ENCODE measurements around the gene MX2. TPM values are rescaled to one million over a fixed set of nuclear protein-coding genes. Genes with fewer than 3 reads are reported as not detected.
"Not testable (repeated sequence)": the region's sequence is repeated elsewhere in the genome, so short reads cannot be mapped to it uniquely, and the experiment has no call there.

MX2 gene
- total RNA-seq, 6 experiments from 2014 or later: 0.11 to 0.61 (median 0.36) TPM; not detected in 1

- H3K9me3 Mint-ChIP-seq: peaks cover 6% of the 10 kb centered on the region; the same call in 1 of the 2 replicates
- H3K4me1 Mint-ChIP-seq (ENCODE audit: low read depth): no peaks in the 10 kb centered on the region
- no peak for DNase-seq
- H3K36me3 Mint-ChIP-seq (ENCODE audit: low read depth): no peaks in the 10 kb centered on the region
- H3K27me3 Mint-ChIP-seq (ENCODE audit: insufficient read depth): peaks cover 16% of the 10 kb centered on the region
- H3K4me3 Mint-ChIP-seq: no peak overlapping the region
- TF ChIP-seq, protein P1, sequence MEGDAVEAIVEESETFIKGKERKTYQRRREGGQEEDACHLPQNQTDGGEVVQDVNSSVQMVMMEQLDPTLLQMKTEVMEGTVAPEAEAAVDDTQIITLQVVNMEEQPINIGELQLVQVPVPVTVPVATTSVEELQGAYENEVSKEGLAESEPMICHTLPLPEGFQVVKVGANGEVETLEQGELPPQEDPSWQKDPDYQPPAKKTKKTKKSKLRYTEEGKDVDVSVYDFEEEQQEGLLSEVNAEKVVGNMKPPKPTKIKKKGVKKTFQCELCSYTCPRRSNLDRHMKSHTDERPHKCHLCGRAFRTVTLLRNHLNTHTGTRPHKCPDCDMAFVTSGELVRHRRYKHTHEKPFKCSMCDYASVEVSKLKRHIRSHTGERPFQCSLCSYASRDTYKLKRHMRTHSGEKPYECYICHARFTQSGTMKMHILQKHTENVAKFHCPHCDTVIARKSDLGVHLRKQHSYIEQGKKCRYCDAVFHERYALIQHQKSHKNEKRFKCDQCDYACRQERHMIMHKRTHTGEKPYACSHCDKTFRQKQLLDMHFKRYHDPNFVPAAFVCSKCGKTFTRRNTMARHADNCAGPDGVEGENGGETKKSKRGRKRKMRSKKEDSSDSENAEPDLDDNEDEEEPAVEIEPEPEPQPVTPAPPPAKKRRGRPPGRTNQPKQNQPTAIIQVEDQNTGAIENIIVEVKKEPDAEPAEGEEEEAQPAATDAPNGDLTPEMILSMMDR (IDR thresholded peaks at IDR 0.05): no peak
- H3K27ac Mint-ChIP-seq: no peak overlapping the region
Measured at GRCh38 chr21:41406340-41406739, 44.5 kb downstream of the MX2 start.

DNA sequence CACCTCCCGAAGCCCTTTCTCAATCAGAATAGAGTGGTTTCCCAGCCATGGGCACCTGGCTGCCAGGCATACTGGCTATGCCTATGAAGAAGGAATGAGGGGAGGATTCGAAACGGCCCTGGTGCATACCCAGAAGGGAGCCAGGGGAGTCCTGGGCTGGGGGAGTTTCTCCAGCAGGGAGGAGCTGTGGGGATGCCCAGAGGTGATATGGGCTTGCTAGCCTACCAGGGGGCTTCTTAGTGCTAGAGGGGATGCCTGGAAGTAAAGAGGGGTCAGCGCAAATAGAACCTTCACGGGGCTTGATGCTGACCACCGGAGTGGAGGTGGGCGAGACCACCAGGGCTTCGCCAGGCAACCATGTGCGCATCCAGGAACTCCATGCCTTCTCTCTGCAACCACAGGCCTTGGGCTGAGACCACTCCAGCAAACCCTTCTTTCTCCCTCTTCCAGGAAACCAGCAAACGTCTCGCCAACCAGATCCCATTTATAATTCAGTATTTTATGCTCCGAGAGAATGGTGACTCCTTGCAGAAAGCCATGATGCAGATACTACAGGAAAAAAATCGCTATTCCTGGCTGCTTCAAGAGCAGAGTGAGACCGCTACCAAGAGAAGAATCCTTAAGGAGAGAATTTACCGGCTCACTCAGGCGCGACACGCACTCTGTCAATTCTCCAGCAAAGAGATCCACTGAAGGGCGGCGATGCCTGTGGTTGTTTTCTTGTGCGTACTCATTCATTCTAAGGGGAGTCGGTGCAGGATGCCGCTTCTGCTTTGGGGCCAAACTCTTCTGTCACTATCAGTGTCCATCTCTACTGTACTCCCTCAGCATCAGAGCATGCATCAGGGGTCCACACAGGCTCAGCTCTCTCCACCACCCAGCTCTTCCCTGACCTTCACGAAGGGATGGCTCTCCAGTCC, 46.0 kb downstream of the MX2 start:
- H3K4me1 Mint-ChIP-seq (ENCODE audit: low read depth): no peaks in the 10 kb centered on the region
- H3K27me3 Mint-ChIP-seq (ENCODE audit: insufficient read depth): peaks cover 18% of the 10 kb centered on the region
- TF ChIP-seq, protein P1 (IDR thresholded peaks at IDR 0.05): no peak
- no peaks in the 10 kb centered on the region for H3K36me3 Mint-ChIP-seq (ENCODE audit: low read depth)
- H3K27ac Mint-ChIP-seq: no peak overlapping the region
- no peak overlapping the region for H3K4me3 Mint-ChIP-seq
- H3K9me3 Mint-ChIP-seq: peaks cover 6% of the 10 kb centered on the region; the same call in 1 of the 2 replicates
- DNase-seq: no peak

GRCh38 chr21:41410361-41410760, 48.5 kb downstream of the MX2 start:
- Mint-ChIP-seq H3K4me3 (no peak overlapping the region), H3K27ac (no peak overlapping the region), H3K4me1 (ENCODE audit: low read depth) (no peaks in the 10 kb centered on the region), H3K27me3 (ENCODE audit: insufficient read depth) (peaks cover 18% of the 10 kb centered on the region), H3K9me3 (peaks cover 6% of the 10 kb centered on the region; the same call in 1 of the 2 replicates), H3K36me3 (ENCODE audit: low read depth) (no peaks in the 10 kb centered on the region)
- TF ChIP-seq, protein P1 (IDR thresholded peaks at IDR 0.05): no peak
- no peak for DNase-seq

GRCh38 chr21:41410767-41411448, 49.1 kb downstream of the MX2 start:
- no peaks in the 10 kb centered on the region for H3K36me3 Mint-ChIP-seq (ENCODE audit: low read depth)
- no peaks in the 10 kb centered on the region for H3K4me1 Mint-ChIP-seq (ENCODE audit: low read depth)
- DNase-seq: no peak
- H3K27ac Mint-ChIP-seq: no peak overlapping the region
- TF ChIP-seq, protein P1 (IDR thresholded peaks at IDR 0.05): no peak
- H3K27me3 Mint-ChIP-seq (ENCODE audit: insufficient read depth): peaks cover 17% of the 10 kb centered on the region
- H3K9me3 Mint-ChIP-seq: peaks cover 6% of the 10 kb centered on the region; the same call in 1 of the 2 replicates
- H3K4me3 Mint-ChIP-seq: no peak overlapping the region

DNA sequence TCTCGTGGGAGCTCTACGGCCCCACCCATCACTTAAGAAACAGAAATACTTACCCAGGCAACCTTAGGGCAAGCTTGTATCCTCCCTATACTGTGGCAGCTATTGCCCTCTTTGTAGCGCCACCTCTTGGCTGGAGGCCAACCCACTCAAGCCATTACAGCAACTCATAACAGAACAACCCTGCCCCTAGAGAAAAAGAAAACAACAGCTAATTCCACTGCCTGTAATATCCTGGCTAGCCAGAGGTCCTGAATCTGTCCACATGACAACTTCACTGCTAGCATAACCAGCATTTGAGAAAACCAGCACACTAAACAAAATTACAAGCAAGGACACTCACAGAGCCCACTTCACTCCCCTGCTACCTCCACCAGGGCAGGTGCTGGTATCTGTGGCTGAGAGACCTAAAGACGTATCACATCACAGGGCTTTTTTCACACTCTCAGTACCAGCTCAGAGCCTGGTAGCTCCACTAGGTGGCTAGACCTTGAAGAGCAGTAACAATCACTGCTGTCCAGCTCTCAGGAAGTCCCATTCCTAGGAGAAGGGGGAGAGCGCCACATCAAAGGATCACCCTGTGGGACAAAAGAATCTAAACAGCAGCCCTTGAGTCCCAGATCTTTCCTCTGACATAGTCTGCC, 49.7 kb downstream of the MX2 start:
- DNase-seq: no peak
- Mint-ChIP-seq H3K4me3 (no peak overlapping the region), H3K4me1 (ENCODE audit: low read depth) (no peaks in the 10 kb centered on the region), H3K9me3 (peaks cover 6% of the 10 kb centered on the region; the same call in 1 of the 2 replicates), H3K27me3 (ENCODE audit: insufficient read depth) (peaks cover 16% of the 10 kb centered on the region), H3K36me3 (ENCODE audit: low read depth) (no peaks in the 10 kb centered on the region), H3K27ac (no peak overlapping the region)
- TF ChIP-seq, protein P1 (IDR thresholded peaks at IDR 0.05): no peak; the same call in 1 of the 2 replicates

GRCh38 chr21:41417505-41417904, 55.7 kb downstream of the MX2 start:
- H3K9me3 Mint-ChIP-seq; H3K27me3 Mint-ChIP-seq (ENCODE audit: insufficient read depth); H3K4me3 Mint-ChIP-seq; DNase-seq; H3K27ac Mint-ChIP-seq; H3K36me3 Mint-ChIP-seq (ENCODE audit: low read depth): not testable (repeated sequence)
- peaks cover 16% of the 10 kb centered on the region for H3K4me1 Mint-ChIP-seq (ENCODE audit: low read depth)
